H1 (cell line): ENCODE data around the gene ZNF385B. TPM values are rescaled to one million over a fixed set of nuclear protein-coding genes. Genes with fewer than 3 reads are reported as not detected.

Source experiments
- CTCF ChIA-PET: fragments of 300-600 bp; sonication (Branson Sonifier 250); formaldehyde crosslinking; loops from one replicate; lab custom pipeline; 2021; ENCODE audit not compliant: partially characterized antibody; lab: Charles Lee
- POLR2A ChIA-PET: fragments of 300-600 bp; sonication (Branson Sonifier 250); formaldehyde crosslinking; loops from one replicate; lab custom pipeline; 2021; ENCODE audit warnings: inconsistent platforms; ENCODE audit not compliant: partially characterized antibody; lab: Charles Lee
- DNase-seq, 2 experiments: peaks; one replicate each; pipeline versions ENCODE4 v3.0.0 to v3.0.0-alpha.2; 2010 to 2022; ENCODE audit warnings: low spot score in 2 of 2, low read depth in 1 of 2, mixed read lengths in 1 of 2
- FAIRE-seq: peaks from 2 replicates; lab custom pipeline; 2011; peaks lifted over from hg19 to GRCh38; lab: Jason Lieb, UNC
- H2AFZ ChIP-seq: 2 replicates; pipeline ENCODE4 v1.8.1; 2012; ENCODE audit warnings: low read length, inconsistent platforms
- H2AK5ac ChIP-seq: 2 replicates; pipeline ENCODE4 v1.6.1; 2013; ENCODE audit warnings: low read depth, low read length
- H2BK120ac ChIP-seq: replicated peaks from 2 replicates; pipeline ENCODE3; 2013; ENCODE audit warnings: low read depth, low read length, inconsistent platforms
- H2BK12ac ChIP-seq: 2 replicates; pipeline ENCODE4 v1.6.1; 2013; ENCODE audit warnings: low read depth, low read length
- H2BK15ac ChIP-seq: 2 replicates; pipeline ENCODE4 v1.6.1; 2013; ENCODE audit warnings: low read length
- H2BK20ac ChIP-seq: 2 replicates; pipeline ENCODE4 v1.6.1; 2013; ENCODE audit warnings: low read length
- H2BK5ac ChIP-seq: 2 replicates; pipeline ENCODE4 v1.6.1; 2013; ENCODE audit warnings: low read depth, low read length
- H3K14ac ChIP-seq: 2 replicates; pipeline ENCODE4 v1.6.1; 2013; ENCODE audit warnings: inconsistent platforms; ENCODE audit not compliant: insufficient read length
- H3K18ac ChIP-seq: 2 replicates; pipeline ENCODE4 v1.6.1; 2013; ENCODE audit warnings: low read length; ENCODE audit errors: extremely low read depth
- H3K23ac ChIP-seq: 2 replicates; pipeline ENCODE4 v1.6.1; 2013; ENCODE audit warnings: inconsistent platforms; ENCODE audit not compliant: insufficient read length
- H3K23me2 ChIP-seq: 2 replicates; pipeline ENCODE4 v1.6.1; 2013; ENCODE audit warnings: low read depth, low read length
- H3K27ac ChIP-seq: 2 replicates; pipeline ENCODE4 v1.6.1; 2011; ENCODE audit warnings: low read depth, low read length, inconsistent platforms
- H3K27me3 ChIP-seq, 4 experiments: replicated peaks in 1 of 4; 1 replicate in 1 of 4; 2 replicates in 3 of 4; pipeline versions ENCODE4 v1.6.1 to v1.8.1; 2011 to 2013; ENCODE audit warnings: low read length in 3 of 4, mild to moderate bottlenecking in 3 of 4, inconsistent platforms in 2 of 4, mixed read lengths in 2 of 4, moderate library complexity in 1 of 4; ENCODE audit not compliant: control insufficient read depth in 3 of 4, insufficient read depth in 3 of 4; ENCODE audit errors: extremely low read depth in 1 of 4
- H3K36me3 ChIP-seq, 4 experiments: 2 replicates each; pipeline versions ENCODE4 v1.6.1 to v1.8.1; 2011 to 2013; ENCODE audit warnings: mild to moderate bottlenecking in 4 of 4, low read length in 3 of 4, moderate library complexity in 2 of 4, control low read depth in 1 of 4, inconsistent platforms in 1 of 4; ENCODE audit not compliant: insufficient read depth in 4 of 4, control insufficient read depth in 2 of 4
- H3K4ac ChIP-seq: replicated peaks from 2 replicates; pipeline ENCODE3; 2013; ENCODE audit warnings: low read length, low read depth, mixed read lengths, inconsistent platforms; ENCODE audit not compliant: insufficient read length
- H3K4me1 ChIP-seq, 4 experiments: replicated peaks in 1 of 4; 1 replicate in 1 of 4; 2 replicates in 3 of 4; pipeline versions ENCODE4 v1.6.1 to v1.8.1; 2011 to 2013; ENCODE audit warnings: low read length in 3 of 4, inconsistent platforms in 2 of 4, mixed read lengths in 1 of 4; ENCODE audit not compliant: insufficient read depth in 4 of 4, control insufficient read depth in 3 of 4
- H3K4me2 ChIP-seq, 2 experiments: 2 replicates each; pipeline versions ENCODE4 v1.6.1 to v1.8.1; 2011 to 2013; ENCODE audit warnings: low read depth in 2 of 2, low read length in 2 of 2, control low read depth in 1 of 2, inconsistent platforms in 1 of 2, mild to moderate bottlenecking in 1 of 2; ENCODE audit not compliant: insufficient read depth in 1 of 2
- H3K4me3 ChIP-seq, 4 experiments: fragments of 200-600, 300-600 bp in 1 of 4; sonication (generic), shearing (Covaris generic), sonication (Bioruptor Twin) in 1 of 4; 2 replicates each; pipeline versions ENCODE4 v1.5.1 to v1.8.1; 2011 to 2016; ENCODE audit warnings: low read length in 4 of 4, low read depth in 3 of 4, control low read depth in 2 of 4, inconsistent platforms in 2 of 4, mild to moderate bottlenecking in 2 of 4, mixed read lengths in 1 of 4, moderate library complexity in 1 of 4; ENCODE audit not compliant: insufficient read depth in 2 of 4; ENCODE audit errors: extremely low read depth in 1 of 4
- H3K56ac ChIP-seq: replicated peaks from 2 replicates; pipeline ENCODE3; 2013; ENCODE audit warnings: low read depth, mild to moderate bottlenecking, mixed read lengths, low read length, inconsistent platforms; ENCODE audit not compliant: insufficient read length
- H3K79me1 ChIP-seq: 2 replicates; pipeline ENCODE4 v1.6.1; 2013; ENCODE audit warnings: low read depth, low read length, control low read depth
- H3K79me2 ChIP-seq, 2 experiments: 2 replicates each; pipeline versions ENCODE4 v1.6.1 to v1.8.1; 2012 to 2013; ENCODE audit warnings: low read length in 2 of 2, mild to moderate bottlenecking in 2 of 2, inconsistent platforms in 1 of 2; ENCODE audit not compliant: insufficient read depth in 2 of 2, control insufficient read depth in 1 of 2
- H3K9ac ChIP-seq, 4 experiments: replicated peaks in 1 of 4; 1 replicate in 1 of 4; 2 replicates in 3 of 4; pipeline versions ENCODE4 v1.6.1 to v1.8.1; 2011 to 2013; ENCODE audit warnings: low read depth in 3 of 4, low read length in 3 of 4, control low read depth in 2 of 4, mild to moderate bottlenecking in 2 of 4, moderate library complexity in 2 of 4, inconsistent platforms in 1 of 4; ENCODE audit errors: extremely low read depth in 1 of 4
- H3K9me3 ChIP-seq, 2 experiments: 2 replicates each; pipeline versions ENCODE4 v1.6.1 to v1.8.1; 2012 to 2013; ENCODE audit warnings: mild to moderate bottlenecking in 2 of 2, moderate library complexity in 2 of 2, control low read depth in 1 of 2, inconsistent platforms in 1 of 2, low read depth in 1 of 2, low read length in 1 of 2, mixed read lengths in 1 of 2; ENCODE audit not compliant: insufficient read depth in 2 of 2
- H4K20me1 ChIP-seq, 2 experiments: replicated peaks in 1 of 2; 2 replicates each; pipeline versions ENCODE3 to v1.8.1; 2011 to 2013; ENCODE audit warnings: inconsistent platforms in 2 of 2, low read length in 2 of 2, mild to moderate bottlenecking in 1 of 2; ENCODE audit not compliant: insufficient read depth in 2 of 2, control insufficient read depth in 1 of 2
- H4K5ac ChIP-seq: 2 replicates; pipeline ENCODE4 v1.6.1; 2013; ENCODE audit warnings: low read length, low read depth, mixed read lengths, inconsistent platforms; ENCODE audit not compliant: insufficient read length
- H4K8ac ChIP-seq: 2 replicates; pipeline ENCODE4 v1.8.0; 2013; ENCODE audit warnings: mild to moderate bottlenecking, moderate library complexity, low read length, inconsistent platforms; ENCODE audit not compliant: insufficient read depth; ENCODE audit errors: extremely low read depth
- H4K91ac ChIP-seq: replicated peaks from 2 replicates; pipeline ENCODE3; 2013; ENCODE audit warnings: low read length, mixed read lengths, inconsistent platforms; ENCODE audit not compliant: insufficient read length
- CREB1 ChIP-seq: IDR thresholded peaks from 2 replicates; pipeline ENCODE4 v1.6.1; 2012; ENCODE audit warnings: inconsistent platforms
- MAX ChIP-seq: IDR thresholded peaks from 2 replicates; pipeline ENCODE4 v1.6.1; 2012; ENCODE audit warnings: inconsistent platforms
- WGBS, 2 experiments: shearing (Covaris generic) in 1 of 2; methylation state at CpG; one replicate each; pipeline versions ENCODE4 v1.1.6 to v1.1.7; 2013 to 2015; ENCODE audit warnings: low lambda C conversion rate in 2 of 2, mixed read lengths in 2 of 2, inconsistent platforms in 1 of 2, low coverage in 1 of 2, missing lambda C conversion rate in 1 of 2; ENCODE audit not compliant: insufficient replicate concordance in 2 of 2, insufficient coverage in 1 of 2, insufficient read length in 1 of 2; ENCODE audit errors: extremely low coverage in 1 of 2, missing lambda C conversion rate in 1 of 2; 5-methylcytosine and 5-hydroxymethylcytosine counted together
- polyA plus RNA-seq, 7 experiments: library from polyadenylated mRNA; depleted of rRNA in 3 of 7; stranded (reverse) in 5 of 7; unstranded in 2 of 7; fragments of >200 nt in 5 of 7; fragments of 200-250 nt in 2 of 7; gene quantifications; 1 replicate in 5 of 7; 2 replicates in 1 of 7; 4 replicates in 1 of 7; pipeline versions ENCODE4 v1.2.1 to v1.2.3, GENCODE V29; 2011 to 2013; ENCODE audit warnings: missing spikeins in 2 of 7, mixed read lengths in 2 of 7
- total RNA-seq: library from RNA; stranded (reverse); fragmentation: NEBNext Ultra II Directional; extraction: Animal tissue kit (Norgen Biotek cat#: 25700); gene quantifications from 2 replicates; pipeline ENCODE4 v1.2.1, GENCODE V29; 2021

ZNF385B gene
- total and polyA plus RNA-seq, 2 of the 8 experiments (the other 6 are each of a cell fraction or from before 2014, with no cell fraction given), result 1.1 to 3.7 TPM

GRCh38 chr2:179429060-179429471 is 432.3 kb downstream of the ZNF385B start:
- Histone ChIP-seq H3K23ac (no peak overlapping the region), H2BK120ac (no peak overlapping the region), H4K8ac (no peak overlapping the region), H3K27ac (no peak overlapping the region), H4K20me1 (no peaks in the 10 kb centered on the region), H2BK5ac (peak overlapping the region; percentile 38; the same call in 1 of the 2 replicates), H3K79me1 (no peaks in the 10 kb centered on the region), H2AK5ac (no peak overlapping the region), H3K23me2 (no peaks in the 10 kb centered on the region; the same call in 1 of the 2 replicates), H3K4me1 (peaks cover 0 to 10% (median 1%) of the 10 kb centered on the region in 4 experiments; a peak in 3 of 7 replicates), H2BK12ac (0 out of 2 replicates have a peak overlapping the region, but pooled peaks have one; percentile 22), H3K14ac (no peak overlapping the region), H3K4ac (no peak overlapping the region), H2BK15ac (no peak overlapping the region), H3K79me2 (no peaks in the 10 kb centered on the region), H3K4me2 (peak overlapping the region; percentile 51 to 52; a peak in 3 of 4 replicates), H3K36me3 (no peaks in the 10 kb centered on the region), H2BK20ac (no peak overlapping the region), H4K91ac (no peak overlapping the region), H3K27me3 (no peaks in the 10 kb centered on the region), H3K9me3 (no peaks in the 10 kb centered on the region), H3K56ac (no peak overlapping the region), H3K9ac (no peak overlapping the region), H4K5ac (no peak overlapping the region), H3K18ac (no peak overlapping the region), H2AFZ (peak overlapping the region; percentile 98), H3K4me3 (peak overlapping the region in 1 of 4 experiments; percentile 18; a peak in 1 of 8 replicates)
- no peak for DNase-seq
- TF ChIP-seq CREB1, result no peak
- peak; percentile 57; the same call in 1 of the 2 replicates for TF ChIP-seq MAX
- no peak for FAIRE-seq
- POLR2A ChIA-PET, result no interaction called here
- WGBS, 2 experiments, result 61% methylated on average over 11 of the region's 11 CpGs; no CpG with 5 or more reads in 1 of the 2 experiments
- CTCF ChIA-PET, result interaction anchor here (0.8 to 2.0 kb wide), 3 partner anchors 10 to 45 kb away, joined by 3 to 9 read pairs (median 6); no protein-coding TSS in a partner anchor
